ENCODE results near the gene PHF19. TPM values are rescaled to one million over a fixed set of nuclear protein-coding genes. Genes with fewer than 3 reads are reported as not detected.

The PHF19 gene
- total RNA-seq, 2 donors from 2014 or later = 97.4 to 177 TPM

GRCh38 chr9:120904978-120905301, 28.0 kb upstream of the PHF19 start:
- Mint-ChIP-seq H3K27me3 (no peaks in the 10 kb centered on the region), H3K36me3 (peaks cover 39% of the 10 kb centered on the region), H3K27ac (peak overlapping the region in 1 of 2 donors; percentile 86), H3K4me1 (ENCODE audit: low read depth in 2 of 2) (peaks cover 52 to 54% of the 10 kb centered on the region in 2 donors), H3K4me3 (no peak overlapping the region), H3K9me3 (no peaks in the 10 kb centered on the region)
- ATAC-seq (no peak), DNase-seq (ENCODE audit: low spot score) (no peak)

GRCh38 chr9:120904061-120904977, 27.3 kb upstream of the PHF19 start:
- ATAC-seq (no peak), DNase-seq (ENCODE audit: low spot score) (no peak)
- no peaks in the 10 kb centered on the region for H3K9me3 Mint-ChIP-seq
- H3K27me3 Mint-ChIP-seq = no peaks in the 10 kb centered on the region
- H3K36me3 Mint-ChIP-seq = peaks cover 39% of the 10 kb centered on the region
- no peak overlapping the region for H3K4me3 Mint-ChIP-seq
- peak overlapping the region in 1 of 2 donors; percentile 86 for H3K27ac Mint-ChIP-seq
- H3K4me1 Mint-ChIP-seq (ENCODE audit: low read depth in 2 of 2) = peaks cover 49 to 56% of the 10 kb centered on the region in 2 donors

- ATAC-seq = no peak
- H3K4me3 Mint-ChIP-seq = no peak overlapping the region
- no peaks in the 10 kb centered on the region for H3K9me3 Mint-ChIP-seq
These were observed 25.9 kb upstream of the PHF19 start for GRCh38 chr9:120902569-120903535.

GRCh38 chr9:120901755-120902568, 25.0 kb upstream of the PHF19 start:
- no peak for ATAC-seq
- H3K9me3 Mint-ChIP-seq = no peaks in the 10 kb centered on the region
- DNase-seq (ENCODE audit: low spot score) = no peak
- H3K36me3 Mint-ChIP-seq = peaks cover 24% of the 10 kb centered on the region
- no peaks in the 10 kb centered on the region for H3K27me3 Mint-ChIP-seq
- H3K4me1 Mint-ChIP-seq (ENCODE audit: low read depth in 2 of 2) = peaks cover 42 to 52% of the 10 kb centered on the region in 2 donors
- peak overlapping the region; percentile 57 to 86 for H3K27ac Mint-ChIP-seq
- no peak overlapping the region for H3K4me3 Mint-ChIP-seq

More at GRCh38 chr9:120902569-120903535, 25.9 kb upstream of the PHF19 start:
- Mint-ChIP-seq H3K36me3 (peaks cover 33% of the 10 kb centered on the region), H3K27ac (peak overlapping the region; percentile 57 to 86), H3K4me1 (ENCODE audit: low read depth in 2 of 2) (peaks cover 48 to 57% of the 10 kb centered on the region in 2 donors), H3K27me3 (no peaks in the 10 kb centered on the region)
- DNase-seq (ENCODE audit: low spot score) = no peak

- Mint-ChIP-seq H3K4me3 (no peak overlapping the region), H3K27me3 (no peaks in the 10 kb centered on the region)
These were observed 23.8 kb upstream of the PHF19 start for GRCh38 chr9:120900824-120901223.

GRCh38 chr9:120899490-120900068, 22.6 kb upstream of the PHF19 start:
- ATAC-seq (no peak), DNase-seq (ENCODE audit: low spot score) (no peak)
- Mint-ChIP-seq H3K36me3 (peaks cover 16% of the 10 kb centered on the region), H3K4me1 (ENCODE audit: low read depth in 2 of 2) (peaks cover 28 to 41% of the 10 kb centered on the region in 2 donors), H3K4me3 (no peak overlapping the region), H3K27me3 (no peaks in the 10 kb centered on the region), H3K9me3 (no peaks in the 10 kb centered on the region), H3K27ac (peak overlapping the region; percentile 57 to 86)

More at GRCh38 chr9:120900824-120901223, 23.8 kb upstream of the PHF19 start:
- H3K4me1 Mint-ChIP-seq (ENCODE audit: low read depth in 2 of 2) = peaks cover 34 to 53% of the 10 kb centered on the region in 2 donors
- DNase-seq (ENCODE audit: low spot score) (no peak), ATAC-seq (no peak)
- H3K9me3 Mint-ChIP-seq = no peaks in the 10 kb centered on the region
- peaks cover 16% of the 10 kb centered on the region for H3K36me3 Mint-ChIP-seq
- peak overlapping the region; percentile 57 to 86 for H3K27ac Mint-ChIP-seq

- H3K27me3 Mint-ChIP-seq = no peaks in the 10 kb centered on the region
- H3K36me3 Mint-ChIP-seq = peaks cover 14% of the 10 kb centered on the region
- DNase-seq (ENCODE audit: low spot score) (no peak), ATAC-seq (no peak)
- H3K4me1 Mint-ChIP-seq (ENCODE audit: low read depth in 2 of 2) = peaks cover 27 to 38% of the 10 kb centered on the region in 2 donors
- H3K4me3 Mint-ChIP-seq = no peak overlapping the region
- no peaks in the 10 kb centered on the region for H3K9me3 Mint-ChIP-seq
- peak overlapping the region; percentile 57 to 84 for H3K27ac Mint-ChIP-seq
These were observed 21.4 kb upstream of the PHF19 start for GRCh38 chr9:120898396-120898795.

- H3K4me1 Mint-ChIP-seq (ENCODE audit: low read depth in 2 of 2) = peaks cover 39 to 42% of the 10 kb centered on the region in 2 donors
These were observed 19.0 kb upstream of the PHF19 start for GRCh38 chr9:120895951-120896350.

GRCh38 chr9:120894321-120895148, 17.5 kb upstream of the PHF19 start:
- ATAC-seq = no peak
- H3K9me3 Mint-ChIP-seq = no peaks in the 10 kb centered on the region
- H3K36me3 Mint-ChIP-seq = no peaks in the 10 kb centered on the region
- peaks cover 40 to 42% of the 10 kb centered on the region in 2 donors for H3K4me1 Mint-ChIP-seq (ENCODE audit: low read depth in 2 of 2)
- no peak for DNase-seq (ENCODE audit: low spot score)
- H3K27ac Mint-ChIP-seq = peak overlapping the region; percentile 26 to 86
- no peak overlapping the region for H3K4me3 Mint-ChIP-seq
- H3K27me3 Mint-ChIP-seq = no peaks in the 10 kb centered on the region

More at GRCh38 chr9:120895951-120896350, 19.0 kb upstream of the PHF19 start:
- H3K4me3 Mint-ChIP-seq = no peak overlapping the region
- peaks cover 6% of the 10 kb centered on the region for H3K36me3 Mint-ChIP-seq
- H3K9me3 Mint-ChIP-seq = no peaks in the 10 kb centered on the region
- no peak for ATAC-seq
- H3K27me3 Mint-ChIP-seq = no peaks in the 10 kb centered on the region
- DNase-seq (ENCODE audit: low spot score) = no peak
- peak overlapping the region; percentile 26 to 50 for H3K27ac Mint-ChIP-seq

- Mint-ChIP-seq H3K4me1 (ENCODE audit: low read depth in 2 of 2) (peaks cover 41 to 45% of the 10 kb centered on the region in 2 donors), H3K36me3 (no peaks in the 10 kb centered on the region), H3K27me3 (no peaks in the 10 kb centered on the region), H3K9me3 (no peaks in the 10 kb centered on the region), H3K27ac (peak overlapping the region; percentile 78 to 86), H3K4me3 (peak overlapping the region; percentile 44)
- DNase-seq (ENCODE audit: low spot score) (no peak), ATAC-seq (no peak)
These were observed 16.8 kb upstream of the PHF19 start for GRCh38 chr9:120893611-120894307.

GRCh38 chr9:120892748-120893610, 16.0 kb upstream of the PHF19 start:
- peak; percentile 71 to 83 for ATAC-seq
- DNase-seq (ENCODE audit: low spot score) = no peak
- Mint-ChIP-seq H3K9me3 (no peaks in the 10 kb centered on the region), H3K4me3 (peak overlapping the region; percentile 44), H3K36me3 (no peaks in the 10 kb centered on the region), H3K4me1 (ENCODE audit: low read depth in 2 of 2) (peaks cover 35 to 45% of the 10 kb centered on the region in 2 donors), H3K27ac (peak overlapping the region; percentile 78 to 86), H3K27me3 (no peaks in the 10 kb centered on the region)

Measured in natural killer cell treated with Interleukin-12 subunit alpha and Interleukin-12 subunit beta and Interleukin-15 and Interleukin-18, amount 100 ng/mL, for 72 hours (primary cell).